Measurements from ENCODE around the gene SLC22A23.

SLC22A23 gene

GRCh38 chr6:3367630-3368029, 89.2 kb downstream of the SLC22A23 start:
- no peak overlapping the region for H3K27ac ChIP-seq
- TF ChIP-seq CTCF (conservative IDR thresholded peaks at IDR 0.05), result no peak
- TF ChIP-seq ZFX (IDR thresholded peaks at IDR 0.05), result no peak

- TF ChIP-seq CTCF (conservative IDR thresholded peaks at IDR 0.05) (no peak), ZFX (IDR thresholded peaks at IDR 0.05) (no peak)
Observed at GRCh38 chr6:3366596-3367413, 90.0 kb downstream of the SLC22A23 start.

GRCh38 chr6:3364391-3364790, 92.5 kb downstream of the SLC22A23 start:
- TF ChIP-seq CTCF (conservative IDR thresholded peaks at IDR 0.05) (no peak), ZFX (IDR thresholded peaks at IDR 0.05) (no peak)
- no peak overlapping the region for H3K27ac ChIP-seq

More at GRCh38 chr6:3366596-3367413, 90.0 kb downstream of the SLC22A23 start:
- no peak overlapping the region for H3K27ac ChIP-seq

GRCh38 chr6:3363296-3364025, 93.4 kb downstream of the SLC22A23 start:
- H3K27ac ChIP-seq, result peak overlapping the region; percentile 20
- TF ChIP-seq CTCF (conservative IDR thresholded peaks at IDR 0.05) (no peak), ZFX (IDR thresholded peaks at IDR 0.05) (no peak)

GRCh38 chr6:3361312-3362037, 95.4 kb downstream of the SLC22A23 start:
- no peak for TF ChIP-seq CTCF (conservative IDR thresholded peaks at IDR 0.05)
- no peak for TF ChIP-seq ZFX (IDR thresholded peaks at IDR 0.05)
- no peak overlapping the region for H3K27ac ChIP-seq

- no peak overlapping the region for H3K27ac ChIP-seq
- no peak for TF ChIP-seq CTCF (conservative IDR thresholded peaks at IDR 0.05)
- no peak for TF ChIP-seq ZFX (IDR thresholded peaks at IDR 0.05)
Observed at GRCh38 chr6:3360727-3361045, 96.2 kb downstream of the SLC22A23 start.

All from C4-2B (cell line).